Activated naive CD8-positive, alpha-beta T cell (primary cell): ENCODE measurements around the gene ROS1.
"Not testable (repeated sequence)": the region's sequence is repeated elsewhere in the genome, so short reads cannot be mapped to it uniquely, and the experiment has no call there.

ENCODE experiments used
- H3K27ac Mint-ChIP-seq: one replicate; pipeline ENCODE4 v1.8.0; 2021; ENCODE audit warnings: mixed read lengths
- H3K27me3 Mint-ChIP-seq: one replicate; pipeline ENCODE4 v1.8.0; 2021; ENCODE audit warnings: mixed read lengths
- H3K36me3 Mint-ChIP-seq: one replicate; pipeline ENCODE4 v1.8.0; 2021; ENCODE audit warnings: mixed read lengths
- H3K4me1 Mint-ChIP-seq: one replicate; pipeline ENCODE4 v1.8.0; 2021; ENCODE audit warnings: low read depth, mixed read lengths
- H3K4me3 Mint-ChIP-seq: one replicate; pipeline ENCODE4 v1.8.0; 2021; ENCODE audit warnings: mild to moderate bottlenecking, mixed read lengths
- H3K9me3 Mint-ChIP-seq: one replicate; pipeline ENCODE4 v1.8.0; 2021; ENCODE audit warnings: low read depth, mixed read lengths

The ROS1 gene

GRCh38 chr6:117449549-117450439, 24.1 kb upstream of the ROS1 start:
- Mint-ChIP-seq H3K4me3 (no peak overlapping the region), H3K4me1 (no peaks in the 10 kb centered on the region), H3K27ac (no peak overlapping the region), H3K9me3 (no peaks in the 10 kb centered on the region), H3K36me3 (no peaks in the 10 kb centered on the region), H3K27me3 (peaks cover 27% of the 10 kb centered on the region)

DNA sequence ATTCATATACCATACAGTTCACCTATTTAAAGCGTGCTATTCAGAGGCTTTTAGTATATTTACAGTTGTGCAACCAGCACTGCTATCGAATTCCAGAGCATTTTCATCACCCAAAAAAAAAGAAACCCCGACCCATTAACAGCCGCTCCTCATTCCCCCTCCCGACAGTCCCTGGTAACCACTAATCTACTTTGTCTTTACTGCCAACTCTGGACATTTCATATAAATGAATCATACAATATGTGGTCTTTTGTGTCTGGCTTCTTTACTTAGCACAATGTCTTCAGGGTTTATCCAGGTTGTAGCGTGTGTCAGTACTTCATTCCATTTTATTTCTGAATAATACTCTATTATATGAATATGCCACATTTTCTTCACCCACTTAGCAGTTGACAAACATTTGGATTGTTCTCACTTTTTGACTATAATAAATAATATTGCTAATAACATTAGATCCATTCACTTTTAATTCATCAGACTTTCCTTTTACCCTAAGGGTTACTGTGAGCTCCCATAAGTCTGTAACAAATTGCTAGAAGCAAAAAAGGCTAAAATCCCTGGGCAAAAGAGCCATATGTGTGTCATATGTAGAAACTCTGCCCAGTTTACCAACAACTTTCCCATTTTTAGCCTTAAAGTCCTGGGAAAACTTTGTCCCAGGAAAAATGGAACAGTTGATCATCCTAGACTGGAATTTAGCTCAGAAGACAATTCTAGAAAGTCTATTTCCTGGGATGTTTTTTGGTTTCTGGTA, 23.2 kb upstream of the ROS1 start:
- H3K4me1 Mint-ChIP-seq = no peaks in the 10 kb centered on the region
- H3K27me3 Mint-ChIP-seq = peaks cover 26% of the 10 kb centered on the region

DNA sequence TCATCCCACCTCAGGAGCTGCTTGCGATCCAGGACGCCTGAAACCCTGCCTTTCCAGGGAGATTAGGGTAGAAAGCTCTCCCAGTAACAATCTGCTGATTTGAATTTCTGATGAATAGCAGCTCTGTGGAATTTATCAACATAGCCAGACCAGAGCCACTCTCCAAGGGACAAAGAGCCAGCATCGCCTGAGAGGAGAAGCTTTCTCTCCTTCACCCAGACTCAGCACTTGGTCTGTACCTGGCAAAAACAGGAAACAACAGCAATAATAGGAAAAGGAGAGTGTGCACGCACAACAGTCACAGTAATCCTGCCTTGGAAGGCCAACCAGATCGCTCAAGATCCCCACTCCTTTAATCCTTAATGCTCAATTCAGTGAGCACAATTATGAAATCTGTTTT, 22.3 kb upstream of the ROS1 start:
- H3K27ac Mint-ChIP-seq = no peak overlapping the region
- H3K27me3 Mint-ChIP-seq = peaks cover 24% of the 10 kb centered on the region
- no peaks in the 10 kb centered on the region for H3K36me3 Mint-ChIP-seq
- H3K4me1 Mint-ChIP-seq = no peaks in the 10 kb centered on the region
- no peaks in the 10 kb centered on the region for H3K9me3 Mint-ChIP-seq
- H3K4me3 Mint-ChIP-seq = no peak overlapping the region

More for the DNA sequence above, 23.2 kb upstream of the ROS1 start:
- Mint-ChIP-seq H3K27ac (no peak overlapping the region), H3K36me3 (no peaks in the 10 kb centered on the region), H3K4me3 (no peak overlapping the region), H3K9me3 (no peaks in the 10 kb centered on the region)

DNA sequence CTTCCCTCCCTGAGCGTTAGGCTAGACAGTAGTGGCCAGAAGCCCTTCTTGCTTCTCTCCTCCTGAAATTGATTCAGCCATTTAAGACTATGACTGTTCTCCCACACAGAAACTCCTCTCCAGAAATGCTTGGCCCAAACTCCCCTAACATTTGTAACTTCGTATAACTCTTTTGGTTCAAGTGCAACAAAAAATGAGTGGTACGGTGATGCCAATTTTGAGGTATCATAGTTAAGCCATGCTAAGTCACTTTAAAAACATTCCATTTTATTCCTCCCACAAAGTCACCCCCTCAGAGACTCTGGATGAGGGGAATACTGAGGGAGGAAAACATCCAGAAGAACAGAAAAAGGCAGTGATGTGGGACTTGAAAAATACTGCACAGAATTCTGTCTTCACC, 21.1 kb upstream of the ROS1 start:
- H3K36me3 Mint-ChIP-seq = no peaks in the 10 kb centered on the region
- H3K27me3 Mint-ChIP-seq = peaks cover 27% of the 10 kb centered on the region
- H3K4me1 Mint-ChIP-seq = no peaks in the 10 kb centered on the region
- no peak overlapping the region for H3K4me3 Mint-ChIP-seq
- H3K27ac Mint-ChIP-seq = no peak overlapping the region
- no peaks in the 10 kb centered on the region for H3K9me3 Mint-ChIP-seq

GRCh38 chr6:117444600-117444999, 18.9 kb upstream of the ROS1 start:
- Mint-ChIP-seq H3K27ac (no peak overlapping the region), H3K36me3 (no peaks in the 10 kb centered on the region), H3K4me1 (no peaks in the 10 kb centered on the region), H3K27me3 (peaks cover 28% of the 10 kb centered on the region), H3K4me3 (no peak overlapping the region), H3K9me3 (no peaks in the 10 kb centered on the region)

DNA sequence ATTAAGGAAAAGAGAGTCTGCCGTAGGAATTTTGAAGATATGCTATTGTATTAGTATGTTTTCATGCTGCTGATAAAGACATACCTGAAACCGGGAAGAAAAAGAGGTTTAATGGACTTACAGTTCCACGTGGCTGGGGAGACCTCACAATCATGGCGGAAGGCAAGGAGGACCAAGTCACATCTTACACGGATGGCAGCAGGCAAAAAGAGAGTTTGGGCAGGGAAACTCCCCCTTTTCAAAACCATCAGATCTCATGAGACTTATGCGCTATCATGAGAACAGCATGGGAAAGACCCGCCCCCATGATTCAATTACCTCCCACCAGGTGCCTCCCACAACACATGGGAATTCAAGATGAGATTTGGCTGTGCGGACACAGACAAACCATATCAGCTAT, 16.6 kb upstream of the ROS1 start:
- H3K36me3 Mint-ChIP-seq, H3K4me3 Mint-ChIP-seq, H3K9me3 Mint-ChIP-seq, H3K27ac Mint-ChIP-seq, H3K4me1 Mint-ChIP-seq: not testable (repeated sequence)
- H3K27me3 Mint-ChIP-seq = peaks cover 20% of the 10 kb centered on the region

DNA sequence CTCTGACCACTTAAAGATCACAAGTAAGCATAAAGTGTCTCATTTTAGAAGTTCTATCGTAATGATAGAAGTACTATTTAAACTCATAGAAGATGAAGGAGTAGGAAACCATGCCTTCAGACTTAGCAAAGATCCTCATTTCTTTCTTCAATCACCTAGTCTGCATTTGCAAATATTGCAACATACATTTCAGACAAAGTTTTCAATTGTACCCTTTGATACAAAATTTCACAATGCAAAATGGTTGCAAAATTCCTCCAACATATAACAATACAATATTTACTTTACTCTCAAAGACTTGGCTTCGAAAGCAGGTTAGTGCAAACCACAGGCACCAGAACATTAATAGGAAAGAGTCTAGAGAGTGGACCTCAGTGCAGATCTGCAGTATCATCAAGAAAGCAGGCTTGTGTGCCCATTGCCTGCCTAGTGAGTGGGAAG, 16.1 kb upstream of the ROS1 start:
- no peaks in the 10 kb centered on the region for H3K9me3 Mint-ChIP-seq
- no peak overlapping the region for H3K4me3 Mint-ChIP-seq
- no peak overlapping the region for H3K27ac Mint-ChIP-seq
- no peaks in the 10 kb centered on the region for H3K4me1 Mint-ChIP-seq
- H3K27me3 Mint-ChIP-seq = peaks cover 18% of the 10 kb centered on the region
- no peaks in the 10 kb centered on the region for H3K36me3 Mint-ChIP-seq

GRCh38 chr6:117440706-117441525, 15.2 kb upstream of the ROS1 start:
- Mint-ChIP-seq H3K27me3 (peaks cover 15% of the 10 kb centered on the region), H3K9me3 (no peaks in the 10 kb centered on the region), H3K4me3 (no peak overlapping the region), H3K4me1 (no peaks in the 10 kb centered on the region), H3K27ac (no peak overlapping the region), H3K36me3 (no peaks in the 10 kb centered on the region)

- Mint-ChIP-seq H3K36me3 (no peaks in the 10 kb centered on the region), H3K4me3 (no peak overlapping the region), H3K27ac (no peak overlapping the region), H3K27me3 (peaks cover 14% of the 10 kb centered on the region), H3K9me3 (no peaks in the 10 kb centered on the region), H3K4me1 (no peaks in the 10 kb centered on the region)
Measured at GRCh38 chr6:117432273-117432672, 6.5 kb upstream of the ROS1 start.

DNA sequence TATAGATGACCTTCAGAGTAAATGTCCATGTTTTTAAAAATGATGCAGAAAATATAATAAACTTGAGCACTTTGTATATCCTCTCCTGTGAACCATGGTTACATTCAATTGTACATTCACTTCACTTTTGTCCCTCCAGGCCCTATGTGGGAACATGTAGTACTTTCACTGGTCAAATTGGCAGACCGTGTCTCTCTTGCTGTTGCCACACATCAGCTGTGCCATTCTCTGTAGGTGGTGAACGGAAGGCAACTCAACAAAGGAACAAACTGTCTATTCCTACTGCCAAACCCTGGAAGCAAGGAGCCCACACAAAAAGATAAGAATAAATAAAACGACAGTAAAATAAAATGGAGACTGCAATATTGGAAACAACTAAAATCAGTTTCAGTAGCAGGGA, 2.0 kb downstream of the ROS1 start:
- Mint-ChIP-seq H3K4me1 (no peaks in the 10 kb centered on the region), H3K36me3 (no peaks in the 10 kb centered on the region), H3K27me3 (peaks cover 19% of the 10 kb centered on the region), H3K27ac (no peak overlapping the region), H3K4me3 (no peak overlapping the region), H3K9me3 (no peaks in the 10 kb centered on the region)

DNA sequence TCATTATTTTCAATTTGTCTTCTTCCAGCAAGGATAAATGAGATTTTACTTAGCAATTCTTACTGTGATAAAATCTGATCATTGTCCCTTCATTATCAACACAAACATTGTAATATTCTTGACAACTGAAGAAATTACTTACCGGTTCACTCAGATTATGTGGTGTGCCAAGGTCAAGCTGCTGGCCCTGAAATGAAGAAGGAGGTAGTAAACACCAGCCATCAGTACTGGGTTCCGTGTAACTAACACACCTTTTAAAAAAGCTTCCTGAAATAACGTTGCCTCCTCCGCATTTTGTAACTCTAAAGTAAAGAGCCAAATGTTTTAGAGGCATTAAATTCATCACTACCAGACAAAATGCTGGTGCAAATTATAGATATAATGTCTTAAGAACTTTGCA, 7.4 kb downstream of the ROS1 start:
- no peak overlapping the region for H3K4me3 Mint-ChIP-seq
- H3K36me3 Mint-ChIP-seq = no peaks in the 10 kb centered on the region
- H3K27ac Mint-ChIP-seq = no peak overlapping the region
- peaks cover 8% of the 10 kb centered on the region for H3K27me3 Mint-ChIP-seq
- no peaks in the 10 kb centered on the region for H3K9me3 Mint-ChIP-seq
- H3K4me1 Mint-ChIP-seq = no peaks in the 10 kb centered on the region

DNA sequence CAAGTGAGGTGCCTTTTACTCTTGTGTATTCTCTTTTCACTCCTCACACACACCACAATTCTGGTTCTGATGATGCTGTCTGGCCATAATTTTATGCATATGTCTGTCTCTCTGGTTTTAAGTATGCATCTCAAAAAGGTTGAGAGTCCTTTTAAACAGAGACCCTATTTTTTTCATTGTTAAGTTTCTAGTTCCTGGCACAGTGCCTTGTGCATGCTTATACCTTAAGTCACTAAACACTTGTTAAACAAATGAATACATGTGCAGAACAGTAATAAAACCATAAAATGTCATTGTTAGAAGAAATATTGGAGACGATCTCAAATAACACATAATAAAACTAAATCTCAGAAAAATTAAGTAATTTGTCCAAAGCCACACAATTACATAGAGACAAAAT, 7.9 kb downstream of the ROS1 start:
- Mint-ChIP-seq H3K4me3 (no peak overlapping the region), H3K4me1 (no peaks in the 10 kb centered on the region), H3K9me3 (no peaks in the 10 kb centered on the region), H3K27me3 (peaks cover 3% of the 10 kb centered on the region), H3K27ac (no peak overlapping the region), H3K36me3 (no peaks in the 10 kb centered on the region)

DNA sequence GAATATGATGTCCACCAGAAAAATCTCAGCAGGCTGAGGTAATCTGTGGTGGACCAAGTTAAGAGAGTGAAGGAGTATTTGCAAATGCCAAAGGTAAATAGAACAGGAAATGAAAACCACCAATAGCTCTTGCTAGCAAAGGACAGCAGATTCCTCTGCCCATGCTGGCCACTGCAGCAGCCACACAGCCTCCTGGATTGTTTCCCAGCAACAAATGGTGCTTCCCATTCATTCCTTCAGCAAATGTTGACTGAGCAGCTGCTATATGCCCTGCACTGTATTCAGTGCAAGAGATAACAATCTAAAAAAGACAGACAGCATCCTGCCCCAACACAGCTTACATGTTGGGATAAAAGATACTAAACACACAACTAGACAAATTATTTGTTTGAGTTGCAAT, 11.0 kb downstream of the ROS1 start:
- Mint-ChIP-seq H3K27me3 (peaks cover 8% of the 10 kb centered on the region), H3K4me1 (no peaks in the 10 kb centered on the region), H3K9me3 (no peaks in the 10 kb centered on the region), H3K27ac (no peak overlapping the region), H3K36me3 (no peaks in the 10 kb centered on the region), H3K4me3 (no peak overlapping the region)

DNA sequence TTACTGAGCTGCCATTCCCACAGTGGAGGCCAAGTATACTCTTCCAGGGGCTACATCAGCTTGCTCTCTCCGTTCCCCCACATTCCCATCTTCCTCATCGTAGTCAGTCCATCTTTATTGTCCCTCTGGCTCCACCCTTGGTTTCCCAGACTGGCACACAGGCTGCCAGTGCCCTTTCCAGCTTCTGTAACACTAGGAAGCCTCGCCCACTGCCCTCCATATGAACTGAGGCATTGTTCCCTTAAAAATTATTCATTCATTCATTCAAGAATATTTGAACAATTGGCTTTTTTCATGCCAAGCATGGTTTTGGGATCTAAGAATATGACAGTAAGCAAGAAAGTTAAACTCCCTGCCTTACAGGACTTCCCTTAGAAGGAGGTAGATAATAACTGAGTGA, 14.3 kb downstream of the ROS1 start:
- Mint-ChIP-seq H3K4me1 (no peaks in the 10 kb centered on the region), H3K27me3 (peaks cover 11% of the 10 kb centered on the region), H3K27ac (no peak overlapping the region), H3K4me3 (no peak overlapping the region), H3K36me3 (no peaks in the 10 kb centered on the region), H3K9me3 (no peaks in the 10 kb centered on the region)

DNA sequence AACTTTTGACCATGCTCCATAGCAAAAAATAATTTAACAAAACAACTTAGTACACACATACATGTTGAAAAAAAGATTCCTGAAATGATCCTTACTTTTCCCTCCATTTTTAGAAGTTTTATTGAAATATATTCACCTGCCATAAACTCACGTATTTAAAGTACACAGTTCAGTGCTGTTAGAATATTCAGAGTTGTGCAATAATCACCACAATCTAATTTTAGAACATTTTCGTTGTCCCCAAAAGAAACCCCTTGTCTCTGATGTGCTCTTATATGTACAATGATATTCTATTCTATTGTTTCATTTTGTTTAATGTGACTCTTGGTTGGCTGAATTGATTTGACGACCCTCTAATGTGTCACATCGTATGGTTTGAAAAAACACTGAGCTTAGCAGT, 15.9 kb downstream of the ROS1 start:
- H3K27me3 Mint-ChIP-seq = peaks cover 11% of the 10 kb centered on the region
- H3K36me3 Mint-ChIP-seq = no peaks in the 10 kb centered on the region
- no peak overlapping the region for H3K27ac Mint-ChIP-seq

More for the DNA sequence above, 15.9 kb downstream of the ROS1 start:
- H3K9me3 Mint-ChIP-seq = no peaks in the 10 kb centered on the region
- no peaks in the 10 kb centered on the region for H3K4me1 Mint-ChIP-seq
- H3K4me3 Mint-ChIP-seq = no peak overlapping the region
